Activated naive CD4-positive, alpha-beta T cell treated with anti-CD3 and anti-CD28 coated beads, Interleukin-2, amount 10 ng/mL, durations not matched to agents 5 hours and 36 hours (primary cell): ENCODE data around the gene LYPD1. TPM values are rescaled to one million over a fixed set of nuclear protein-coding genes. Genes with fewer than 3 reads are reported as not detected.

Experiments used
- total RNA-seq, 2 experiments: library from RNA; stranded (reverse); gene quantifications; one replicate each; pipeline ENCODE4 v1.2.3, GENCODE V29; 2021

Gene LYPD1, protein sequence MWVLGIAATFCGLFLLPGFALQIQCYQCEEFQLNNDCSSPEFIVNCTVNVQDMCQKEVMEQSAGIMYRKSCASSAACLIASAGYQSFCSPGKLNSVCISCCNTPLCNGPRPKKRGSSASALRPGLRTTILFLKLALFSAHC
- not detected for total RNA-seq

DNA sequence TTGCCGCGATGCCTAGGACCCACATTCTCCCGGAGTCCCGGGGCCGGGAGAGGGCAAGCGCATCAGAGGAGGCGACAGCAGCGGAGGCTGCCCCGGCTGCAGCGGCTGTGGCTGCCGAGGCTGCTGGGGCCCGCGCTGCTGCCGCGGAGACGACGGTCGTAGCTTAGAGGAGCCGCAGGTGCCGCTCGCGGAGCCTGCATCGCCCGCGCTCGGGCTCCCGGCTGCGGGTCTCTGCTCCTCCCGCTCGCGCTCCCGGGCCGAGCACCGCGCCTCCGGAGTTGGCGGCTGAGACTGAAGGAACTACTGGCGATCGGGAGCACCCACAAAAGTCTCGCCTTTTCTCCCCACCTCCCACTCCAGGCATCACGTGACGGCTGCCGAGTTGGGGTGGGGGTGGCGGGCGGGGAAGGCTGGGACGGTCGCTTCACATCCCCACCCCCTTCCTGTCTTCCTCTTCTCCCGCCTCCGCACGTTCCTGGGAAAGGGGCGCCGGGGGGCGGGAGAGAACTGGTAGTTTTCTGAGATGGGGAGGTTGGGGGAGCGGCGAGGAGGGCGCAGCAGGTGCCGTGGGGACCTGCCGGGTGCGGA, at the start of gene LYPD1:
TSS of gene LYPD1 (minus strand) at position 298 of the 588 bp plus-strand sequence. CDS start at position 25, 273 bp downstream.

